CD4-positive, alpha-beta T cell treated with Interleukin-12 subunit alpha and Interleukin-12 subunit beta, for 1 hour (primary cell): ENCODE measurements around the gene TTLL12.

Source experiments
- DNase-seq: peaks from one replicate; pipeline ENCODE4 v3.0.0-alpha.2; 2020

TTLL12 gene

GRCh38 chr22:43198126-43198525, 11.2 kb upstream of the TTLL12 start:
- DNase-seq, result no peak

- no peak for DNase-seq
Observed at GRCh38 chr22:43197271-43197941, 10.5 kb upstream of the TTLL12 start.

- no peak for DNase-seq
Observed at GRCh38 chr22:43191831-43192230, 4.9 kb upstream of the TTLL12 start.

GRCh38 chr22:43188829-43189545, 2.1 kb upstream of the TTLL12 start:
- DNase-seq, result no peak

- DNase-seq, result peak; percentile 97
Observed at GRCh38 chr22:43187171-43188099, 501 bp upstream of the TTLL12 start.

- no peak for DNase-seq
Observed at GRCh38 chr22:43185860-43186261, 1.1 kb downstream of the TTLL12 start.

- no peak for DNase-seq
Observed at GRCh38 chr22:43183496-43184277, 3.2 kb downstream of the TTLL12 start.

- DNase-seq, result no peak
Observed at GRCh38 chr22:43182726-43183125, 4.2 kb downstream of the TTLL12 start.

- DNase-seq, result no peak
Observed at GRCh38 chr22:43182118-43182517, 4.8 kb downstream of the TTLL12 start.

- no peak for DNase-seq
Observed at GRCh38 chr22:43181321-43182076, 5.4 kb downstream of the TTLL12 start.

- no peak for DNase-seq
Observed at GRCh38 chr22:43180670-43181069, 6.3 kb downstream of the TTLL12 start.

GRCh38 chr22:43179911-43180195, 7.1 kb downstream of the TTLL12 start:
- DNase-seq, result no peak

- no peak for DNase-seq
Observed at GRCh38 chr22:43179146-43179910, 7.6 kb downstream of the TTLL12 start.

GRCh38 chr22:43177479-43177878, 9.5 kb downstream of the TTLL12 start:
- no peak for DNase-seq

GRCh38 chr22:43176090-43176489, 10.8 kb downstream of the TTLL12 start:
- no peak for DNase-seq

- no peak for DNase-seq
Observed at GRCh38 chr22:43174941-43175531, 11.9 kb downstream of the TTLL12 start.

- DNase-seq, result no peak
Observed at GRCh38 chr22:43173976-43174720, 12.8 kb downstream of the TTLL12 start.

GRCh38 chr22:43173566-43173965, 13.4 kb downstream of the TTLL12 start:
- no peak for DNase-seq

- DNase-seq, result no peak
Observed at GRCh38 chr22:43172191-43172590, 14.7 kb downstream of the TTLL12 start.

- DNase-seq, result no peak
Observed at GRCh38 chr22:43171607-43172006, 15.3 kb downstream of the TTLL12 start.
